WTC11 (cell line): ENCODE measurements around the gene SLC25A30.

Experiments
- CBFB ChIP-seq: sonication (generic); formaldehyde crosslinking; IDR thresholded peaks from 2 replicates; pipeline ENCODE4 v1.8.1; 2022; ENCODE audit warnings: mild to moderate bottlenecking, low read depth, missing genetic modification reagents
- CREM ChIP-seq: sonication (generic); formaldehyde crosslinking; IDR thresholded peaks from 2 replicates; pipeline ENCODE4 v1.8.1; 2022; ENCODE audit warnings: mild to moderate bottlenecking, missing genetic modification reagents, moderate library complexity
- FOXJ3 ChIP-seq: sonication (generic); formaldehyde crosslinking; IDR thresholded peaks from 2 replicates; pipeline ENCODE4 v1.9.0; 2021; ENCODE audit warnings: missing genetic modification reagents, mild to moderate bottlenecking, borderline replicate concordance
- MAX ChIP-seq: sonication (generic); formaldehyde crosslinking; IDR thresholded peaks from 2 replicates; pipeline ENCODE4 v1.8.0; 2022; ENCODE audit warnings: mild to moderate bottlenecking, missing genetic modification reagents
- NFYB ChIP-seq: sonication (generic); formaldehyde crosslinking; conservative IDR thresholded peaks from 2 replicates; pipeline ENCODE4 v1.8.0; 2022; ENCODE audit warnings: low read depth, missing genetic modification reagents
- NR2C2 ChIP-seq: sonication (generic); formaldehyde crosslinking; IDR thresholded peaks from 2 replicates; pipeline ENCODE4 v1.8.0; 2022; ENCODE audit warnings: mild to moderate bottlenecking, missing genetic modification reagents
- TF ChIP-seq, protein P1 (sequence below): fragments of 200-600 bp; IDR thresholded peaks from 2 replicates; pipeline ENCODE4 v1.8.0; 2022; ENCODE audit warnings: antibody characterized with exemption
- TF ChIP-seq, protein P2 (sequence below): sonication (generic); formaldehyde crosslinking; conservative IDR thresholded peaks from 2 replicates; pipeline ENCODE4 v1.8.1; 2023; ENCODE audit warnings: mild to moderate bottlenecking, low read depth, missing genetic modification reagents, moderate library complexity
- TF ChIP-seq, protein P3 (sequence below): sonication (generic); formaldehyde crosslinking; IDR thresholded peaks from 2 replicates; pipeline ENCODE4 v1.8.1; 2023; ENCODE audit warnings: mild to moderate bottlenecking, missing genetic modification reagents, moderate library complexity
- TF ChIP-seq, protein P4 (sequence below): sonication (generic); formaldehyde crosslinking; IDR thresholded peaks from 2 replicates; pipeline ENCODE4 v1.8.1; 2023; ENCODE audit warnings: mild to moderate bottlenecking, missing genetic modification reagents, moderate library complexity

DNA sequence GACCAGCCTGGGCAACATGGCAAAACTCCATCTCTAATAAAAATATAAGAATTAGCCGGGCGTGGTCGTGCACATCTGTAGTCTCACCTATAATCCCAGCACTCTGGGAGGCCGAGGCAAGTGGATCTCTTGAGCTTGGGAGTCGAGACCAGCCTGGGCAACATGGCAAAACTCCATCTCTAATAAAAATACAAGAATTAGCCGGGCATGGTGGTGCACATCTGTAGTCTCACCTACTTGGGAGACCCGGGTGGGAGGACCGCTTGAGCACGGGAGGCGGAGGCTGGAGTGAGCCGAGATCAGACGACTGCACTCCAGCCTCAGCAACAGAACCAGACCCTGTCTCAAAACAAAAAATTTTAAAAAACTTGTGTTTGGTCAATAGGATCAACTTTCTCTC is 7.7 kb downstream of the SLC25A30 start:
- TF ChIP-seq MAX (CRISPR knock-in tag) (no peak), CBFB (no peak), NFYB (CRISPR knock-in tag) (no peak), CREM (CRISPR knock-in tag) (no peak), NR2C2 (no peak), FOXJ3 (CRISPR knock-in tag) (no peak)
- TF ChIP-seq, protein P1, sequence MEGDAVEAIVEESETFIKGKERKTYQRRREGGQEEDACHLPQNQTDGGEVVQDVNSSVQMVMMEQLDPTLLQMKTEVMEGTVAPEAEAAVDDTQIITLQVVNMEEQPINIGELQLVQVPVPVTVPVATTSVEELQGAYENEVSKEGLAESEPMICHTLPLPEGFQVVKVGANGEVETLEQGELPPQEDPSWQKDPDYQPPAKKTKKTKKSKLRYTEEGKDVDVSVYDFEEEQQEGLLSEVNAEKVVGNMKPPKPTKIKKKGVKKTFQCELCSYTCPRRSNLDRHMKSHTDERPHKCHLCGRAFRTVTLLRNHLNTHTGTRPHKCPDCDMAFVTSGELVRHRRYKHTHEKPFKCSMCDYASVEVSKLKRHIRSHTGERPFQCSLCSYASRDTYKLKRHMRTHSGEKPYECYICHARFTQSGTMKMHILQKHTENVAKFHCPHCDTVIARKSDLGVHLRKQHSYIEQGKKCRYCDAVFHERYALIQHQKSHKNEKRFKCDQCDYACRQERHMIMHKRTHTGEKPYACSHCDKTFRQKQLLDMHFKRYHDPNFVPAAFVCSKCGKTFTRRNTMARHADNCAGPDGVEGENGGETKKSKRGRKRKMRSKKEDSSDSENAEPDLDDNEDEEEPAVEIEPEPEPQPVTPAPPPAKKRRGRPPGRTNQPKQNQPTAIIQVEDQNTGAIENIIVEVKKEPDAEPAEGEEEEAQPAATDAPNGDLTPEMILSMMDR: no peak
- TF ChIP-seq, protein P2, sequence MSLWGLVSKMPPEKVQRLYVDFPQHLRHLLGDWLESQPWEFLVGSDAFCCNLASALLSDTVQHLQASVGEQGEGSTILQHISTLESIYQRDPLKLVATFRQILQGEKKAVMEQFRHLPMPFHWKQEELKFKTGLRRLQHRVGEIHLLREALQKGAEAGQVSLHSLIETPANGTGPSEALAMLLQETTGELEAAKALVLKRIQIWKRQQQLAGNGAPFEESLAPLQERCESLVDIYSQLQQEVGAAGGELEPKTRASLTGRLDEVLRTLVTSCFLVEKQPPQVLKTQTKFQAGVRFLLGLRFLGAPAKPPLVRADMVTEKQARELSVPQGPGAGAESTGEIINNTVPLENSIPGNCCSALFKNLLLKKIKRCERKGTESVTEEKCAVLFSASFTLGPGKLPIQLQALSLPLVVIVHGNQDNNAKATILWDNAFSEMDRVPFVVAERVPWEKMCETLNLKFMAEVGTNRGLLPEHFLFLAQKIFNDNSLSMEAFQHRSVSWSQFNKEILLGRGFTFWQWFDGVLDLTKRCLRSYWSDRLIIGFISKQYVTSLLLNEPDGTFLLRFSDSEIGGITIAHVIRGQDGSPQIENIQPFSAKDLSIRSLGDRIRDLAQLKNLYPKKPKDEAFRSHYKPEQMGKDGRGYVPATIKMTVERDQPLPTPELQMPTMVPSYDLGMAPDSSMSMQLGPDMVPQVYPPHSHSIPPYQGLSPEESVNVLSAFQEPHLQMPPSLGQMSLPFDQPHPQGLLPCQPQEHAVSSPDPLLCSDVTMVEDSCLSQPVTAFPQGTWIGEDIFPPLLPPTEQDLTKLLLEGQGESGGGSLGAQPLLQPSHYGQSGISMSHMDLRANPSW (CRISPR knock-in tag): no peak
- TF ChIP-seq, protein P3, sequence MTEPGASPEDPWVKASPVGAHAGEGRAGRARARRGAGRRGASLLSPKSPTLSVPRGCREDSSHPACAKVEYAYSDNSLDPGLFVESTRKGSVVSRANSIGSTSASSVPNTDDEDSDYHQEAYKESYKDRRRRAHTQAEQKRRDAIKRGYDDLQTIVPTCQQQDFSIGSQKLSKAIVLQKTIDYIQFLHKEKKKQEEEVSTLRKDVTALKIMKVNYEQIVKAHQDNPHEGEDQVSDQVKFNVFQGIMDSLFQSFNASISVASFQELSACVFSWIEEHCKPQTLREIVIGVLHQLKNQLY (CRISPR knock-in tag): no peak
- TF ChIP-seq, protein P4, sequence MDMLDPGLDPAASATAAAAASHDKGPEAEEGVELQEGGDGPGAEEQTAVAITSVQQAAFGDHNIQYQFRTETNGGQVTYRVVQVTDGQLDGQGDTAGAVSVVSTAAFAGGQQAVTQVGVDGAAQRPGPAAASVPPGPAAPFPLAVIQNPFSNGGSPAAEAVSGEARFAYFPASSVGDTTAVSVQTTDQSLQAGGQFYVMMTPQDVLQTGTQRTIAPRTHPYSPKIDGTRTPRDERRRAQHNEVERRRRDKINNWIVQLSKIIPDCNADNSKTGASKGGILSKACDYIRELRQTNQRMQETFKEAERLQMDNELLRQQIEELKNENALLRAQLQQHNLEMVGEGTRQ: no peak
